ENCODE data around the gene PCDHA11.
"Not testable (repeated sequence)": the region's sequence is repeated elsewhere in the genome, so short reads cannot be mapped to it uniquely, and the experiment has no call there.

Gene PCDHA11

DNA sequence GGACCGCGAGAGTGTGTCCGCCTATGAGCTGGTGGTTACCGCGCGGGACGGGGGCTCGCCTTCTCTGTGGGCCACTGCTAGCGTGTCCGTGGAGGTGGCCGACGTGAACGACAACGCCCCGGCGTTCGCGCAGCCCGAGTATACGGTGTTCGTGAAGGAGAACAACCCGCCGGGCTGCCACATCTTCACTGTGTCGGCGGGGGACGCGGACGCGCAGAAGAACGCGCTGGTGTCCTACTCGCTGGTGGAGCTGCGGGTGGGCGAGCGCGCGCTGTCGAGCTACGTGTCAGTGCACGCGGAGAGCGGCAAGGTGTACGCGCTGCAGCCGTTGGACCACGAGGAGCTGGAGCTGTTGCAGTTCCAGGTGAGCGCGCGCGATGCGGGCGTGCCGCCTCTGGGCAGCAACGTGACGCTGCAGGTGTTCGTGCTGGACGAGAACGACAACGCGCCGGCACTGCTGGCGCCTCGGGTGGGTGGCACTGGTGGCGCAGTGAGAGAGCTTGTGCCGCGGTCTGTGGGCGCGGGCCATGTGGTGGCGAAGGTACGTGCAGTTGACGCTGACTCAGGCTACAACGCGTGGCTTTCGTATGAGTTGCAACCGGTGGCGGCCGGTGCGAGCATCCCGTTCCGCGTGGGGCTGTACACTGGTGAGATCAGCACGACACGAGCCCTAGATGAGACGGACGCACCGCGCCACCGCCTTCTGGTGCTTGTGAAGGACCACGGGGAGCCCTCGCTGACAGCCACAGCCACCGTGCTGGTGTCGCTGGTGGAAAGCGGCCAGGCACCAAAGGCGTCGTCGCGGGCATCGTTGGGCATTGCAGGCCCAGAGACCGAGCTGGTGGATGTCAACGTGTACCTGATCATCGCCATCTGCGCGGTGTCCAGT, 32.9 kb upstream of the PCDHA11 start:
- no peaks in the 10 kb centered on the region for H3K4me1 ChIP-seq
- in situ Hi-C loops (cut with MboI; ENCODE audit: low sequenced_read_pairs): no loop called here
- peaks cover 2% of the 10 kb centered on the region; the same call in 1 of the 2 replicates for H3K9me3 ChIP-seq
- H3K27me3 ChIP-seq (ENCODE audit: low read depth): no peaks in the 10 kb centered on the region
- no peak overlapping the region for H3K4me3 ChIP-seq
- H3K36me3 ChIP-seq (replicated peaks): no peaks in the 10 kb centered on the region
- DNase-seq (ENCODE audit: low spot score in 2 of 2): no peak

DNA sequence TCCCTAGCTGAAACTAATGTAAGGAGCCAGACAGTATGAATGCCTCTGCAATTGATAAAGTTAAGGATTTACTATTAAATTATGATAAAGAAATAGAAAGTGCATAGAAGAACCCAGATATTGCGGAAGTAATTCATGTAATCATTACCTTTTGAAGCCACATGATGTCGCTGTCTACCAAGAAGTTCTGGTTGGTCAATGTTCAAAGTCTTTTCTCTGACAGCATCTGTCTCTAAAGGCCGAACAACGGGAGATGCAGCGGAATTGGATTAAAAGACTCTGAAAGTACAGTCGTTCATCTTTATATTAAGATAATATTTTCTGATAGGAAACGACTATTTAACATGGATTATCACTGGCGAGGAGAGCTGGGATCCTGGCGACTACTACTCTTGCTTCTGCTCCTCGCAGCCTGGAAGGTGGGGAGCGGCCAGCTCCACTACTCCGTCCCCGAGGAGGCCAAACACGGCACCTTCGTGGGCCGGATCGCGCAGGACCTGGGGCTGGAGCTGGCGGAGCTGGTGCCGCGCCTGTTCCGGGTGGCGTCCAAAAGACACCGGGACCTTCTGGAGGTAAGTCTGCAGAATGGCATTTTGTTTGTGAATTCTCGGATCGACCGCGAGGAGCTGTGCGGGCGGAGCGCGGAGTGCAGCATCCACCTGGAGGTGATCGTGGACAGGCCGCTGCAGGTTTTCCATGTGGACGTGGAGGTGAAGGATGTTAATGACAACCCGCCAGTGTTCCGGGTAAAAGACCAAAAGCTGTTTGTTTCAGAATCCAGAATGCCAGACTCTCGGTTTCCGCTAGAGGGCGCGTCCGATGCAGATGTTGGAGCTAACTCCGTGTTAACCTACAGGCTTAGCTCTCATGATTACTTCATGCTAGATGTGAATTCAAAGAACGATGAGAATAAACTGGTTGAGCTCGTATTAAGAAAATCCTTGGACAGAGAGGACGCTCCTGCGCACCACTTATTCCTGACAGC, 27.5 kb upstream of the PCDHA11 start, which contains the start of gene PCDHA8:
Gene PCDHA8, plus strand, starts transcription at position 210 of the 985 bp plus-strand sequence. Its CDS starts 135 bp downstream, at position 345.
- Histone ChIP-seq H3K36me3 (replicated peaks) (no peaks in the 10 kb centered on the region), H3K4me1 (no peaks in the 10 kb centered on the region), H3K9me3 (no peaks in the 10 kb centered on the region), H3K27me3 (ENCODE audit: low read depth) (no peaks in the 10 kb centered on the region), H3K4me3 (no peak within 1 kb of the TSS)
- in situ Hi-C loops (cut with MboI; ENCODE audit: low sequenced_read_pairs): no loop called here
- DNase-seq (ENCODE audit: low spot score in 2 of 2): peak in 1 of 2 experiments; percentile 40

DNA sequence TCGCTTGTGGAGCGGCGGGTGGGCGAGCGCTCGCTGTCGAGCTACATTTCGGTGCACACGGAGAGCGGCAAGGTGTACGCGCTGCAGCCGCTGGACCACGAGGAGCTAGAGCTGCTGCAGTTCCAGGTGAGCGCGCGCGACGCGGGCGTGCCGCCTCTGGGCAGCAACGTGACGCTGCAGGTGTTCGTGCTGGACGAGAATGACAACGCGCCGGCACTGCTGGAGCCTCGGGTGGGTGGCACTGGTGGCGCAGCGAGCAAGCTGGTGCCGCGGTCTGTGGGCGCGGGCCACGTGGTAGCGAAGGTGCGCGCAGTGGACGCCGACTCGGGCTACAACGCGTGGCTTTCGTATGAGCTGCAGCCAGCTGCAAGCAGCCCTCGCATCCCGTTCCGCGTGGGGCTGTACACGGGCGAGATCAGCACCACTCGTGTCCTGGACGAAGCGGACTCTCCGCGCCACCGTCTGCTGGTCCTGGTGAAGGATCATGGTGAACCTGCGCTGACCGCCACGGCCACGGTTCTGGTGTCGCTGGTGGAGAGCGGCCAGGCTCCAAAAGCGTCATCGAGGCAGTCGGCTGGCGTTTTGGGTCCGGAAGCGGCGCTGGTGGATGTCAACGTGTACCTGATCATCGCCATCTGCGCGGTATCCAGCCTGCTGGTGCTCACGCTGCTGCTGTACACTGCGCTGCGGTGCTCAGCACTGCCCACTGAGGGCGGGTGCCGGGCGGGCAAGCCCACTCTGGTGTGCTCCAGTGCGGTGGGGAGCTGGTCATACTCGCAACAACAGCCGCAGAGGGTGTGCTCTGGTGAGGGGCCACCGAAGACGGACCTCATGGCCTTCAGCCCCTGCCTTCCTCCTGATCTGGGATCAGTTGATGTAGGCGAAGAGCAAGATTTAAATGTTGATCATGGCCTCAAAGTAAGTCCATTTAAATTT, 25.7 kb upstream of the PCDHA11 start:
- Histone ChIP-seq H3K4me3 (no peak overlapping the region), H3K9me3 (no peaks in the 10 kb centered on the region), H3K4me1 (no peaks in the 10 kb centered on the region), H3K36me3 (replicated peaks) (no peaks in the 10 kb centered on the region), H3K27me3 (ENCODE audit: low read depth) (no peaks in the 10 kb centered on the region)
- in situ Hi-C loops (cut with MboI; ENCODE audit: low sequenced_read_pairs): no loop called here
- no peak for DNase-seq (ENCODE audit: low spot score in 2 of 2)

DNA sequence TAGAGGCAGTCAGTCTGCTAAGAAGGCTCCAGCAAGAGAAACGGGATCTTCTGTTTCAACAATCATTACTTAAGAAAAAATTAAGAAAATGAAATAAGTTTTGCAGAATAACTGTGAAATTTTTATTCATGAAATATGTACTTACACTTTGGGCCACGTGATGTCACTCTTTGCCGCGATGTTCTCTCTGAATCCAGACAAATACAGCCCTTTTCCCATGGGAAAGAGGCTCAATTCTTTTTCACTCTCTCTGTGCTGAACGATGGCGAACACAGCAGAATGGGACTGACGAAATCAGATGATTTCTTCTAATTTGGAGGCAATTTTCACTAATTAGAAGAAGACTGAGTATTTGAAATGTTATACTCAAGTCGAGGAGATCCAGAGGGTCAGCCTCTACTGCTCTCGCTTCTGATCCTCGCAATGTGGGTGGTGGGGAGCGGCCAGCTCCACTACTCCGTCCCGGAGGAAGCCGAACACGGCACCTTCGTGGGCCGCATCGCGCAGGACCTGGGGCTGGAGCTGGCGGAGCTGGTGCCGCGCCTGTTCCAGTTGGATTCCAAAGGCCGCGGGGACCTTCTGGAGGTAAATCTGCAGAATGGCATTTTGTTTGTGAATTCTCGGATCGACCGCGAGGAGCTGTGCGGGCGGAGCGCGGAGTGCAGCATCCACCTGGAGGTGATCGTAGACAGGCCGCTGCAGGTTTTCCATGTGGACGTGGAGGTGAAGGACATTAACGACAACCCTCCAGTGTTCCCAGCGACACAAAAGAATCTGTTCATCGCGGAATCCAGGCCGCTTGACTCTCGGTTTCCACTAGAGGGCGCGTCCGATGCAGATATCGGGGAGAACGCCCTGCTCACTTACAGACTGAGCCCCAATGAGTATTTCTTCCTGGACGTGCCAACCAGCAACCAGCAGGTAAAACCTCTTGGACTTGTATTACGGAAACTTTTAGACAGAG, 20.3 kb upstream of the PCDHA11 start, which contains the start of gene PCDHA9:
Gene PCDHA9, plus strand, starts transcription at position 244 of the 964 bp plus-strand sequence. Its CDS starts 114 bp downstream, at position 358.
- H3K9me3 ChIP-seq; DNase-seq (ENCODE audit: low spot score in 2 of 2); in situ Hi-C loops (cut with MboI; ENCODE audit: low sequenced_read_pairs); H3K4me3 ChIP-seq; H3K27me3 ChIP-seq (ENCODE audit: low read depth); H3K36me3 ChIP-seq (replicated peaks); H3K4me1 ChIP-seq: not testable (repeated sequence)

DNA sequence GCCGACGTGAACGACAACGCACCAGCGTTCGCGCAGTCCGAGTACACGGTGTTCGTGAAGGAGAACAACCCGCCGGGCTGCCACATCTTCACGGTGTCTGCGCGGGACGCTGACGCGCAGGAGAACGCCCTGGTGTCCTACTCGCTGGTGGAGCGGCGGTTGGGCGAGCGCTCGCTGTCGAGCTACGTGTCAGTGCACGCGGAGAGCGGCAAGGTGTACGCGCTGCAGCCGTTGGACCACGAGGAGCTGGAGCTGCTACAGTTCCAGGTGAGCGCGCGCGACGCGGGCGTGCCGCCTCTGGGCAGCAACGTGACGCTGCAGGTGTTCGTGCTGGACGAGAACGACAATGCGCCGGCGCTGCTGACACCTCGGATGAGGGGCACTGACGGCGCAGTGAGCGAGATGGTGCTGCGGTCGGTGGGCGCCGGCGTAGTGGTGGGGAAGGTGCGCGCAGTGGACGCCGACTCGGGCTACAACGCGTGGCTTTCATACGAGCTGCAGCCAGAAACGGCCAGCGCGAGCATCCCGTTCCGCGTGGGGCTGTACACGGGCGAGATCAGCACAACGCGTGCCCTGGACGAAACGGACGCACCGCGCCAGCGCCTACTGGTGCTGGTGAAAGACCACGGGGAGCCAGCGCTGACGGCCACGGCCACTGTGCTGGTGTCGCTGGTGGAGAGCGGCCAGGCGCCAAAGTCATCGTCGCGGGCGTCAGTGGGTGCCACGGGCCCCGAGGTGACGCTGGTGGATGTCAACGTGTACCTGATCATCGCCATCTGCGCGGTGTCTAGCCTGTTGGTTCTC, 18.7 kb upstream of the PCDHA11 start:
- H3K4me1 ChIP-seq; H3K36me3 ChIP-seq (replicated peaks); H3K27me3 ChIP-seq (ENCODE audit: low read depth); DNase-seq (ENCODE audit: low spot score in 2 of 2); in situ Hi-C loops (cut with MboI; ENCODE audit: low sequenced_read_pairs); H3K4me3 ChIP-seq; H3K9me3 ChIP-seq: not testable (repeated sequence)

DNA sequence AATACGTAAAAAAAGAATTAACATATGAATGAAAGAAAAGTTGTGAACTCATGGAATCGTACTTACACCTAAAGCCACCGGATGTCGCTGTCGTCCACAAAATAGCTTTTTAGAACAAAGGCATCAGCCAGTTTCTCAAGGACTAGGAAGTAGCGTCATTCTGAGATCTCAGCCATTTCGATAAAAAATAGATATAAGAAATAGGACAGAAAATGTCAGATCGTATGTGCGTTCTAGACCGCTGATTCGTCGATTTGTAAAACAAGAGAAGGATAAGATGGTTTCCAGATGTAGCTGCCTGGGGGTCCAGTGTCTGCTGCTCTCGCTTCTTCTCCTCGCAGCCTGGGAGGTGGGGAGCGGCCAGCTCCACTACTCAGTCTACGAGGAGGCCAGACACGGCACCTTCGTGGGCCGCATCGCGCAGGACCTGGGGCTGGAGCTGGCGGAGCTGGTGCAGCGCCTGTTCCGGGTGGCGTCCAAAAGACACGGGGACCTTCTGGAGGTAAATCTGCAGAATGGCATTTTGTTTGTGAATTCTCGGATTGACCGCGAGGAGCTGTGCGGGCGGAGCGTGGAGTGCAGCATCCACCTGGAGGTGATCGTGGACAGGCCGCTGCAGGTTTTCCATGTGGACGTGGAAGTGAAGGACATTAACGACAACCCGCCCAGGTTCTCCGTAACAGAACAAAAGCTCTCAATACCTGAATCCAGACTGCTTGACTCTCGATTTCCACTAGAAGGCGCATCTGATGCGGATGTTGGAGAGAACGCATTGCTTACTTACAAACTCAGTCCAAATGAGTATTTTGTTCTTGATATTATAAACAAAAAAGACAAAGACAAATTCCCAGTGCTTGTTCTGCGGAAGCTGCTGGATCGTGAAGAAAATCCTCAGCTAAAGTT, 12.7 kb upstream of the PCDHA11 start, which contains the start of gene PCDHA10:
Gene PCDHA10, plus strand, starts transcription at position 126 of the 903 bp plus-strand sequence. Its CDS starts 152 bp downstream, at position 278.
- in situ Hi-C loops (cut with MboI; ENCODE audit: low sequenced_read_pairs): no loop called here
- no peak within 1 kb of the TSS for H3K4me3 ChIP-seq
- peak in 1 of 2 experiments; percentile 34 for DNase-seq (ENCODE audit: low spot score in 2 of 2)

DNA sequence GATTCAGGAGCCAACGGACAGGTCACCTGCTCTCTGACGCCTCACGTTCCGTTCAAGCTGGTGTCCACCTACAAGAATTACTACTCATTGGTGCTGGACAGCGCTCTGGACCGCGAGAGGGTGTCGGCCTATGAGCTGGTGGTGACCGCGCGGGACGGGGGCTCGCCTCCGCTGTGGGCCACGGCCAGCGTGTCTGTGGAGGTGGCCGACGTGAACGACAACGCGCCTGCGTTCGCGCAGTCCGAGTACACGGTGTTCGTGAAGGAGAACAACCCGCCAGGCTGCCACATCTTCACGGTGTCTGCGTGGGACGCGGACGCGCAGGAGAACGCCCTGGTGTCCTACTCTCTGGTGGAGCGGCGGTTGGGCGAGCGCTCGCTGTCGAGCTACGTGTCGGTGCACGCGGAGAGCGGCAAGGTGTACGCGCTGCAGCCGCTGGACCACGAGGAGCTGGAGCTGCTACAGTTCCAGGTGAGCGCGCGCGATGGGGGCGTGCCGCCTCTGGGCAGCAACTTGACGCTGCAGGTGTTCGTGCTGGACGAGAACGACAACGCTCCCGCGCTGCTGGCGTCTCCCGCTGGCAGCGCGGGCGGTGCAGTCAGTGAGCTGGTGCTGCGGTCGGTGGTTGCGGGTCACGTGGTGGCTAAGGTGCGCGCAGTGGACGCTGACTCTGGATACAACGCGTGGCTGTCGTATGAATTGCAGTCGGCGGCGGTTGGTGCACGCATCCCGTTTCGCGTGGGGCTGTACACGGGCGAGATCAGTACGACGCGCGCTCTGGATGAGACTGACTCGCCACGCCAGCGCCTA, 11.4 kb upstream of the PCDHA11 start:
- Histone ChIP-seq H3K4me3 (no peak overlapping the region), H3K9me3 (no peaks in the 10 kb centered on the region), H3K4me1 (no peaks in the 10 kb centered on the region), H3K27me3 (ENCODE audit: low read depth) (no peaks in the 10 kb centered on the region), H3K36me3 (replicated peaks) (no peaks in the 10 kb centered on the region)
- DNase-seq (ENCODE audit: low spot score in 2 of 2): no peak
- in situ Hi-C loops (cut with MboI; ENCODE audit: low sequenced_read_pairs): no loop called here

More for the DNA sequence above, 12.7 kb upstream of the PCDHA11 start, which contains the start of gene PCDHA10:
- Histone ChIP-seq H3K27me3 (ENCODE audit: low read depth) (no peaks in the 10 kb centered on the region), H3K4me1 (no peaks in the 10 kb centered on the region), H3K36me3 (replicated peaks) (no peaks in the 10 kb centered on the region), H3K9me3 (no peaks in the 10 kb centered on the region)

DNA sequence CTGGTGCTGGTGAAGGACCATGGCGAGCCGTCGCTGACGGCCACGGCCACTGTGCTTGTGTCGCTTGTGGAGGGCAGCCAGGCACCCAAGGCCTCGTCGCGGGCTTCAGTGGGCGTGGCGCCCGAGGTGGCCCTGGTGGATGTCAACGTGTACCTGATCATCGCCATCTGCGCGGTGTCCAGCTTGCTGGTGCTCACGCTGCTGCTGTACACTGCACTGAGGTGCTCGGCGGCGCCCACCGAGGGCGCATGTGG, 10.8 kb upstream of the PCDHA11 start:
- Histone ChIP-seq H3K27me3 (ENCODE audit: low read depth) (no peaks in the 10 kb centered on the region), H3K4me3 (no peak overlapping the region), H3K4me1 (no peaks in the 10 kb centered on the region), H3K9me3 (no peaks in the 10 kb centered on the region), H3K36me3 (replicated peaks) (no peaks in the 10 kb centered on the region)
- DNase-seq (ENCODE audit: low spot score in 2 of 2): no peak
- in situ Hi-C loops (cut with MboI; ENCODE audit: low sequenced_read_pairs): no loop called here

DNA sequence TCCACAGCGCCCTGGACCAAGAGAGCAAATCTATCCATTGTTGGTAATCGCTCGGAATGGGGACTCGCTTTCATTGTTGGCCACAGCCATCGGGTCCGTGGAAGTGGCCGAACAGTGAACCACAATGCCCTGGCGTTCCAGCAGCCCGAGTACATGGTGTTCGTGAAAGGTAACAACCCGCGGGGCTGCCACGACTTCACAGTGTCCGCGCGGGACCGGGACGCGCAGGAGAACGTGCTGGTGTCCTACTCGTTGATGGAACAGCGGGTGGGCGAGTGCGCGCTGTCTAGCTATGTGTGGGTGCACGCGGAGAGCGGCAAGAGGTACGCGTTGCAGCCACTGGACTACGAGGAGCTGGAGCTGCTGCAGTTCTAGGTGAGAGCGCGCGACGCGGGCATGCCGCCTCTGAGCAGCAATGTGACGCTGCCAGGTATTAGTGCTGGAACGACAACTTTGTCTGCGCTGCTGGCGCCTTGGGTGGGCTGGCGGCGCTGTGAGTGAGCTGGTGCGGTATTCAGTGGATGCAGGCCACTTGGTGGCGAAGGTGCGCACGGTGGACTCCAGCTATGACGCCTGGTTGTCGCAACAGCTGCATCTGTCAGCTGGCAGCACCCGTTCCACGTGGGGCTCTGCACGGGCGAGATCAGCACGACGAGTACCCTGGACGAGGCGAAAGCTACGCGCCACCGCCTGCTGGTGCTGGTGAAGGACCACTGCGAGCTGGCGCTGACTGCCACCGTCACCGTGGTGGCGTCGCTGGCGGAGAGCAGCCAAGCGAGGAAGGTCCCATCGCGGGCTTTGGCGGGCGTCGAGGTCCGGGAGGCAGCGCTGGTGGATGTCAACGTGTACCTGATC, 6.1 kb upstream of the PCDHA11 start:
- in situ Hi-C loops (cut with MboI; ENCODE audit: low sequenced_read_pairs): no loop called here
- H3K9me3 ChIP-seq: no peaks in the 10 kb centered on the region
- H3K36me3 ChIP-seq (replicated peaks): no peaks in the 10 kb centered on the region
- H3K4me1 ChIP-seq: no peaks in the 10 kb centered on the region
- H3K4me3 ChIP-seq: no peak overlapping the region
- no peak for DNase-seq (ENCODE audit: low spot score in 2 of 2)
- peaks cover 3% of the 10 kb centered on the region; the same call in 1 of the 2 replicates for H3K27me3 ChIP-seq (ENCODE audit: low read depth)

DNA sequence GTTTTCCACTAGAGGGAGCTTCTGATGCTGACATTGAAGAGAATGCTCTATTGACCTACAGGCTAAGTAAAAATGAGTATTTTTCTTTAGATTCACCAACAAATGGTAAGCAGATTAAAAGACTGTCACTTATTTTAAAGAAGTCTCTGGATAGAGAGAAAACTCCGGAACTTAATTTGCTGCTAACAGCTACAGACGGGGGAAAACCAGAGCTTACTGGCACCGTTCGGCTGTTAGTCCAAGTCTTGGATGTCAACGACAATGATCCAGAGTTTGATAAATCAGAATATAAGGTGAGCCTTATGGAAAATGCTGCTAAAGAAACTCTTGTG, 764 bp downstream of the PCDHA11 start:
- no peaks in the 10 kb centered on the region for H3K9me3 ChIP-seq
- in situ Hi-C loops (cut with MboI; ENCODE audit: low sequenced_read_pairs): no loop called here
- no peak overlapping the region for H3K4me3 ChIP-seq
- H3K36me3 ChIP-seq (replicated peaks): no peaks in the 10 kb centered on the region
- H3K27me3 ChIP-seq (ENCODE audit: low read depth): peaks cover 3% of the 10 kb centered on the region; the same call in 1 of the 2 replicates
- no peaks in the 10 kb centered on the region for H3K4me1 ChIP-seq
- peak in 1 of 2 experiments; percentile 8 for DNase-seq (ENCODE audit: low spot score in 2 of 2)

All from HAP-1 (cell line).